GM12872 (cell line): ENCODE data around the gene CCDC73.

Experiments
- TF ChIP-seq, protein P1 (sequence below): IDR thresholded peaks from 3 replicates; pipeline ENCODE4 v1.5.1; 2011; ENCODE audit warnings: low read depth, mild to moderate bottlenecking, low read length, moderate library complexity; ENCODE audit not compliant: insufficient read depth

The CCDC73 gene

GRCh38 chr11:32830796-32831195 lies 36.3 kb upstream of the CCDC73 start:
- TF ChIP-seq, protein P1, sequence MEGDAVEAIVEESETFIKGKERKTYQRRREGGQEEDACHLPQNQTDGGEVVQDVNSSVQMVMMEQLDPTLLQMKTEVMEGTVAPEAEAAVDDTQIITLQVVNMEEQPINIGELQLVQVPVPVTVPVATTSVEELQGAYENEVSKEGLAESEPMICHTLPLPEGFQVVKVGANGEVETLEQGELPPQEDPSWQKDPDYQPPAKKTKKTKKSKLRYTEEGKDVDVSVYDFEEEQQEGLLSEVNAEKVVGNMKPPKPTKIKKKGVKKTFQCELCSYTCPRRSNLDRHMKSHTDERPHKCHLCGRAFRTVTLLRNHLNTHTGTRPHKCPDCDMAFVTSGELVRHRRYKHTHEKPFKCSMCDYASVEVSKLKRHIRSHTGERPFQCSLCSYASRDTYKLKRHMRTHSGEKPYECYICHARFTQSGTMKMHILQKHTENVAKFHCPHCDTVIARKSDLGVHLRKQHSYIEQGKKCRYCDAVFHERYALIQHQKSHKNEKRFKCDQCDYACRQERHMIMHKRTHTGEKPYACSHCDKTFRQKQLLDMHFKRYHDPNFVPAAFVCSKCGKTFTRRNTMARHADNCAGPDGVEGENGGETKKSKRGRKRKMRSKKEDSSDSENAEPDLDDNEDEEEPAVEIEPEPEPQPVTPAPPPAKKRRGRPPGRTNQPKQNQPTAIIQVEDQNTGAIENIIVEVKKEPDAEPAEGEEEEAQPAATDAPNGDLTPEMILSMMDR: no peak

GRCh38 chr11:32830413-32830738 lies 35.9 kb upstream of the CCDC73 start:
- TF ChIP-seq, protein P1: no peak

DNA sequence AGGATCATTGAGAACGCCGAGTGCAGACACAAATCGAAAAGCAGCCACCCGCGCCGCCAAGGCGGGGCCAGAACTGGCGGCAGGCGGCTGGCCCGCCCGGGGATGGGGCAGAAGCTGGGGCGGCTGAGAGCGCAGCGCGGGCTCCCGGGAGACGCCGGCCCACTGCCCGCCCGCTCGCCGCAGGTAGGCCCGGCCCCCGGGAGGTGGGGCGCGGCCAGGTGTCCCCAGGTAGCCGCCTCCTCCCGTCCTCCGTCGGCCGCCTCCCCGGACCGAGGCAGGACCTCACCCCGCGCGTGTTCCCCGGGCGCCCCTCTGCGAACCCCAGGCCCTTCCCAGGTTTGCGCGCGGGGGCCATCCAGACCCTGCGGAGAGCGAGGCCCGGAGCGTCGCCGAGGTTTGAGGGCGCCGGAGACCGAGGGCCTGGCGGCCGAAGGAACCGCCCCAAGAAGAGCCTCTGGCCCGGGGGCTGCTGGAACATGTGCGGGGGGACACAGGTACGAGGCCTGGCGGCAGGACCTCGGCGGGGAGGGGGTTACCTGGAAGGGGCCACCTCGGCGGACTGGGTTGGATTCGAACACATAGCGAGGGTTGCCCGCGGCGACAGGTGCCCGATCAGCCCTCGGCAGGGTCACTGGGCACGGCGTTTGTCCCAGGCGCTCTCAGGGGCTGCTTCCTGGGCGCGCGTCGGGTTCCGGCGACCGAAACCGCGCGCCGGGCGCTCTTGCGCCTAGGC lies 35.4 kb upstream of the CCDC73 start, which contains the start of gene PRRG4:
Gene PRRG4, plus strand, starts transcription at position 248 of the 733 bp plus-strand sequence. CDS start 603 bp downstream, outside the sequence.
- TF ChIP-seq, protein P1: no peak

- TF ChIP-seq, protein P1: no peak
Observed at GRCh38 chr11:32829157-32829679, 34.8 kb upstream of the CCDC73 start.

DNA sequence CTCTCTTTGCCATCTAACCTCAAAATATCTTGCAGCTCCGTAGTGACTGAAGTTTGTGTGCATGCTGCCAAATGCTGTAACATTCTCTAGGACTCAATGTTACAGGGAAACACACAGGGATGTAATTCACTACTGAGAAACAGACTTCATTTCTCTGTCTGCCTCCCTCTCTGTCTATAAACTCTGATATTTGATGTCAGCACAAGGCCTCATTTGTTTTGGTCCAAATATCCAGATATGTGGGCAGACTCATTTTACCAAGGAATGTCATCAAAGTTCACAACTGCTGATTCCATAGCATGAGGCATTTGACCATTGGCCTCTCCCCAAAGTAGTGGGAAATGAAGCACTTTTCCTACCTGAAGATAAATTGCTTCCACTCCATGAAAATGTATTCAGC lies 32.8 kb upstream of the CCDC73 start:
- TF ChIP-seq, protein P1: no peak

GRCh38 chr11:32826113-32826512 lies 31.7 kb upstream of the CCDC73 start:
- TF ChIP-seq, protein P1: no peak

GRCh38 chr11:32821917-32822560 lies 27.6 kb upstream of the CCDC73 start:
- TF ChIP-seq, protein P1: no peak
